GM12878 (cell line): ENCODE measurements around the gene EPS8. TPM values are rescaled to one million over a fixed set of nuclear protein-coding genes. Genes with fewer than 3 reads are reported as not detected.

Experiments used
- ATAC-seq: fragments of 200-7000 bp; cut with Tn5 transposase; 3 replicates; pipeline ENCODE4 v1.9.1; 2020; ENCODE audit warnings: mild to moderate bottlenecking, moderate library complexity
- BruUV-seq: library from RNA; stranded (reverse); fragments of 400-500 nt; replicated peaks from 2 replicates; lab custom pipeline; 2021; lab: Mats Ljungman, UMichigan
- CTCF ChIA-PET: fragments of 300-600 bp; sonication (Branson Sonifier 250); formaldehyde crosslinking; extraction: SDS; loops from one replicate; lab custom pipeline; 2021; ENCODE audit warnings: inconsistent platforms; lab: Yijun Ruan, JAX
- POLR2A ChIA-PET: fragments of 350-600 bp; formaldehyde crosslinking; extraction: SDS; loops from one replicate; lab custom pipeline; 2021; ENCODE audit warnings: inconsistent platforms; lab: Charles Lee
- RAD21 ChIA-PET: fragments of 300-600 bp; sonication (Branson Sonifier 250); formaldehyde crosslinking; loops from one replicate; lab custom pipeline; 2023; ENCODE audit warnings: antibody characterized with exemption; ENCODE audit not compliant: unreplicated experiment; lab: Charles Lee
- SMC1A ChIA-PET: fragments of 300-600 bp; sonication (Branson Sonifier 250); formaldehyde crosslinking; loops from one replicate; lab custom pipeline; 2023; ENCODE audit not compliant: unreplicated experiment, uncharacterized antibody; lab: Charles Lee
- DNase-seq: peaks from one replicate; pipeline ENCODE4 v3.0.0-alpha.2; 2011; ENCODE audit warnings: low read depth, low spot score
- FAIRE-seq: peaks from 3 replicates; lab custom pipeline; 2011; peaks lifted over from hg19 to GRCh38; lab: Jason Lieb, UNC
- H2AFZ ChIP-seq: 2 replicates; pipeline ENCODE4 v1.6.0; 2011; ENCODE audit warnings: low read depth, low read length, control low read depth; ENCODE audit not compliant: control insufficient read depth
- H3K27ac ChIP-seq: 2 replicates; pipeline ENCODE4 v1.5.1; 2011; ENCODE audit warnings: control low read depth; ENCODE audit not compliant: control insufficient read depth, insufficient read depth
- H3K27me3 ChIP-seq, 2 experiments: replicated peaks in 1 of 2; 2 replicates each; pipeline versions ENCODE4 v1.6.0 to v1.6.1; 2011; ENCODE audit warnings: low read length in 1 of 2; ENCODE audit not compliant: control insufficient read depth in 2 of 2, insufficient read depth in 2 of 2
- H3K36me3 ChIP-seq, 2 experiments: 2 replicates each; pipeline ENCODE4 v1.5.1; 2011; ENCODE audit warnings: low read length in 1 of 2; ENCODE audit not compliant: control insufficient read depth in 2 of 2, insufficient read depth in 2 of 2
- H3K4me1 ChIP-seq: 2 replicates; pipeline ENCODE4 v1.6.1; 2011; ENCODE audit warnings: mild to moderate bottlenecking, low read length, moderate library complexity, mixed read lengths; ENCODE audit not compliant: control insufficient read depth, insufficient read depth
- H3K4me2 ChIP-seq: 2 replicates; pipeline ENCODE4 v1.6.0; 2011; ENCODE audit warnings: control low read depth; ENCODE audit not compliant: control insufficient read depth, insufficient read depth
- H3K4me3 ChIP-seq: fragments of 200-600 bp; sonication (generic); 2 replicates; pipeline ENCODE4 v1.5.1; 2016
- H3K79me2 ChIP-seq: 2 replicates; pipeline ENCODE4 v1.6.0; 2011; ENCODE audit warnings: low read length; ENCODE audit not compliant: control insufficient read depth, insufficient read depth
- H3K9ac ChIP-seq: 2 replicates; pipeline ENCODE4 v1.8.0; 2011; ENCODE audit warnings: low read length, control low read depth, mixed read lengths; ENCODE audit not compliant: control insufficient read depth, insufficient read depth
- H3K9me3 ChIP-seq: replicated peaks from 3 replicates; pipeline ENCODE4 v1.5.1; 2011; ENCODE audit warnings: mild to moderate bottlenecking, low read length; ENCODE audit not compliant: control insufficient read depth, insufficient read depth
- H4K20me1 ChIP-seq: 2 replicates; pipeline ENCODE4 v1.6.0; 2011; ENCODE audit not compliant: control insufficient read depth, insufficient read depth
- BMI1 ChIP-seq: fragments of 450-650 bp; IDR thresholded peaks from 2 replicates; pipeline ENCODE4 v1.6.1; 2016; ENCODE audit warnings: mild to moderate bottlenecking, moderate library complexity, borderline replicate concordance
- CBFB ChIP-seq: IDR thresholded peaks from 2 replicates; pipeline ENCODE4 v1.6.1; 2016; ENCODE audit warnings: antibody characterized with exemption, low read depth
- IKZF1 ChIP-seq: fragments of 450-650 bp; conservative IDR thresholded peaks from 2 replicates; pipeline ENCODE4 v1.6.1; 2017; ENCODE audit warnings: antibody characterized with exemption, mild to moderate bottlenecking
- NFYB ChIP-seq: IDR thresholded peaks from 2 replicates; pipeline ENCODE4 v1.6.1; 2011; ENCODE audit warnings: low read depth, mild to moderate bottlenecking, low read length, improper control_type of control experiment, moderate library complexity; ENCODE audit not compliant: insufficient read depth
- PAX8 ChIP-seq: fragments of 450-650 bp; IDR thresholded peaks from 2 replicates; pipeline ENCODE4 v1.6.1; 2017; ENCODE audit warnings: mild to moderate bottlenecking, moderate library complexity
- PKNOX1 ChIP-seq: fragments of 450-650 bp; IDR thresholded peaks from 2 replicates; pipeline ENCODE4 v1.6.1; 2016; ENCODE audit warnings: mild to moderate bottlenecking
- POU2F2 ChIP-seq: IDR thresholded peaks from 3 replicates; pipeline ENCODE4 v1.6.1; 2011; ENCODE audit warnings: low read depth, mild to moderate bottlenecking, low read length, borderline replicate concordance
- SKIL ChIP-seq: fragments of 450-650 bp; IDR thresholded peaks from 2 replicates; pipeline ENCODE4 v1.6.1; 2017; ENCODE audit warnings: mild to moderate bottlenecking, low read depth, inconsistent platforms; ENCODE audit not compliant: poor library complexity, severe bottlenecking
- ZNF592 ChIP-seq: fragments of 450-650 bp; IDR thresholded peaks from 2 replicates; pipeline ENCODE4 v1.6.1; 2017; ENCODE audit warnings: mild to moderate bottlenecking, moderate library complexity
- WGBS: methylation state at CpG from one replicate; pipeline ENCODE4 v1.1.6; 2016; ENCODE audit warnings: low lambda C conversion rate; ENCODE audit not compliant: insufficient replicate concordance, insufficient coverage; ENCODE audit errors: missing lambda C conversion rate; 5-methylcytosine and 5-hydroxymethylcytosine counted together
- in situ Hi-C: fragments of 300-500 bp; cut with MboI; formaldehyde crosslinking; loops from 9 replicates; pipeline ENCODE4 v1.14.3; 2018; ENCODE audit warnings: mixed read lengths
- intact Hi-C: fragments of 100-400 bp; cut with micrococcal nuclease; formaldehyde crosslinking; loops from one replicate; pipeline ENCODE4 v1.14.2; 2022; ENCODE audit not compliant: unreplicated experiment
- polyA plus RNA-seq, 11 experiments: library from polyadenylated mRNA; depleted of rRNA in 4 of 11; unstranded in 6 of 11; stranded (reverse) in 5 of 11; fragments of >200 nt; fragmentation: Nextera tagmentation in 4 of 11; fragmentation: Illumina TruSeq in 1 of 11; extraction: Ambion mirVana in 4 of 11; extraction: Trizol in 1 of 11; gene quantifications; 1 replicate in 1 of 11; 2 replicates in 10 of 11; pipeline versions ENCODE4 v1.2.1 to v1.2.3, GENCODE V29; 2011 to 2016; ENCODE audit warnings: inconsistent platforms in 2 of 11, missing spikeins in 2 of 11, low read depth in 1 of 11
- total RNA-seq, 4 experiments: library from RNA; depleted of rRNA in 3 of 4; stranded (reverse); fragments of >200 nt in 3 of 4; fragmentation: Illumina TruSeq in 1 of 4; extraction: Trizol in 1 of 4; gene quantifications; 2 replicates each; pipeline versions ENCODE4 v1.2.1 to v1.2.3, GENCODE V29; 2013 to 2021

The EPS8 gene
- total and polyA plus RNA-seq, 10 of the 15 experiments (the other 5 are each of a cell fraction or from before 2014, with no cell fraction given): 1.3 to 127 (median 3.4) TPM

- no peak for TF ChIP-seq PKNOX1
- peak; percentile 35 for TF ChIP-seq SKIL
- peak; percentile 70 for TF ChIP-seq BMI1
- peak; percentile 88 for TF ChIP-seq IKZF1
Measured at GRCh38 chr12:15629108-15629507, 160.1 kb downstream of the EPS8 start (continued).

GRCh38 chr12:15627995-15628945, 160.9 kb downstream of the EPS8 start:
- ATAC-seq (no peak), DNase-seq (no peak), FAIRE-seq (no peak)
- CTCF ChIA-PET: interaction anchor here (1.1 to 1.8 kb wide), 7 partner anchors 8 to 153 kb away, joined by 3 to 5 read pairs (median 4); no protein-coding TSS in a partner anchor
- WGBS: 47% methylated on average over 4 of the region's 4 CpGs
- no peaks in the 10 kb centered on the region for H3K4me1 ChIP-seq
- no peaks in the 10 kb centered on the region for H3K9me3 ChIP-seq
- RAD21 ChIA-PET: interaction anchor here (0.6 to 2.2 kb wide), 8 partner anchors 21 to 160 kb away, joined by 3 to 8 read pairs (median 4); partner anchors contain the start of gene EPS8
- no peak overlapping the region for H3K4me2 ChIP-seq
- H3K79me2 ChIP-seq: no peaks in the 10 kb centered on the region
- H3K36me3 ChIP-seq: no peaks in the 10 kb centered on the region
- H3K4me3 ChIP-seq: no peak overlapping the region
- no TSS peak for BruUV-seq
- intact Hi-C loops (no loop called here), in situ Hi-C loops (no loop called here)
- H3K9ac ChIP-seq: no peak overlapping the region
- no peak overlapping the region for H3K27ac ChIP-seq
- POLR2A ChIA-PET: interaction anchor here (1.5 kb wide), 1 partner anchor 12 kb away, joined by 3 read pairs; no protein-coding TSS in a partner anchor
- peak overlapping the region; percentile 11; the same call in 1 of the 2 replicates for H2AFZ ChIP-seq
- no peaks in the 10 kb centered on the region for H3K27me3 ChIP-seq
- SMC1A ChIA-PET: interaction anchor here (0.7 to 2.3 kb wide), 13 partner anchors 8 to 161 kb away, joined by 3 to 12 read pairs (median 3); partner anchors contain the start of gene EPS8
- no peaks in the 10 kb centered on the region for H4K20me1 ChIP-seq
- no peak for TF ChIP-seq CBFB
- TF ChIP-seq PAX8: no peak
- TF ChIP-seq NFYB: no peak
- TF ChIP-seq POU2F2: no peak
- TF ChIP-seq ZNF592: peak; percentile 89
